ENCODE data around the gene KHDC3L. TPM values are rescaled to one million over a fixed set of nuclear protein-coding genes. Genes with fewer than 3 reads are reported as not detected.

The KHDC3L gene
- total and polyA plus RNA-seq, 2 of the 4 experiments (the other 2 are of a cell fraction) = not detected

GRCh38 chr6:73368675-73369074, 6.2 kb downstream of the KHDC3L start:
- Histone ChIP-seq H3K4me2 (ENCODE audit: low read depth, low read length) (no peak overlapping the region), H2BK20ac (ENCODE audit: low read depth, low read length) (no peak overlapping the region), H3K14ac (replicated peaks; ENCODE audit: low read depth, low read length) (no peak overlapping the region), H2BK120ac (ENCODE audit: low read depth, low read length) (no peak overlapping the region), H3K4ac (ENCODE audit: low read depth, low read length) (no peak overlapping the region), H3K4me3 (ENCODE audit: insufficient read depth, low read depth, low read length) (no peak overlapping the region), H2AFZ (replicated peaks; ENCODE audit: low read length, poor library complexity) (no peak overlapping the region), H3K79me1 (ENCODE audit: low read depth in 1 of 2, low read length in 2 of 2) (no peaks in the 10 kb centered on the region), H3K9me3 (ENCODE audit: control insufficient read depth, insufficient read depth, low read length) (peaks cover 10% of the 10 kb centered on the region), H3K27ac (ENCODE audit: insufficient read depth, low read length) (no peak overlapping the region), H4K5ac (ENCODE audit: low read depth, low read length) (no peak overlapping the region), H3K4me1 (ENCODE audit: control insufficient read depth, insufficient read depth, low read length) (no peaks in the 10 kb centered on the region), H4K8ac (ENCODE audit: low read depth in 2 of 2, low read length in 2 of 2) (no peak overlapping the region), H4K91ac (ENCODE audit: insufficient read depth, low read depth, low read length) (no peak overlapping the region), H4K20me1 (ENCODE audit: insufficient read depth, low read length) (no peaks in the 10 kb centered on the region), H3K36me3 (ENCODE audit: control insufficient read depth, insufficient read depth, low read length) (no peaks in the 10 kb centered on the region), H2AK5ac (ENCODE audit: low read depth, low read length) (no peak overlapping the region), H3K9me1 (ENCODE audit: insufficient read depth, low read length) (no peaks in the 10 kb centered on the region), H3K23ac (ENCODE audit: low read depth, low read length) (no peak overlapping the region), H2AK9ac (replicated peaks; ENCODE audit: low read depth, low read length, poor library complexity) (no peak overlapping the region), H2BK5ac (ENCODE audit: low read depth, low read length, poor library complexity, severe bottlenecking) (no peak overlapping the region), H3K18ac (ENCODE audit: low read depth, low read length) (no peak overlapping the region), H3K9ac (ENCODE audit: low read depth, low read length) (no peak overlapping the region), H2BK15ac (ENCODE audit: low read depth, low read length) (no peak overlapping the region), H3K27me3 (ENCODE audit: control insufficient read depth, insufficient read depth, low read length) (peaks cover 3% of the 10 kb centered on the region), H3K56ac (ENCODE audit: extremely low read depth, insufficient read depth, low read length) (no peak overlapping the region)
- in situ Hi-C loops (cut with MboI; ENCODE audit: low sequenced_read_pairs) (no loop called here), intact Hi-C loops (cut with micrococcal nuclease) (no loop called here), dilution Hi-C loops (cut with HindIII; ENCODE audit: low sequenced_read_pairs, unreplicated experiment) (no loop called here)
- no peak for ATAC-seq (ENCODE audit: low read depth)
- no peak for DNase-seq
- POLR2A ChIA-PET (ENCODE audit: unreplicated experiment) = no interaction called here
- TF ChIP-seq MAZ (IDR thresholded peaks at IDR 0.05; ENCODE audit: borderline replicate concordance, low read depth, low read length) (no peak), SMC3 (IDR thresholded peaks at IDR 0.05; ENCODE audit: low read depth, low read length) (no peak), CHD1 (IDR thresholded peaks at IDR 0.05; ENCODE audit: low read depth, low read length) (no peak), FOS (IDR thresholded peaks at IDR 0.05; ENCODE audit: low read depth, low read length) (no peak), MXI1 (IDR thresholded peaks at IDR 0.05; ENCODE audit: borderline replicate concordance, low read depth, low read length) (no peak), RFX5 (IDR thresholded peaks at IDR 0.05; ENCODE audit: low read depth, low read length) (no peak), MAFK (IDR thresholded peaks at IDR 0.05; ENCODE audit: low read depth, low read length) (no peak), NFE2L2 (IDR thresholded peaks at IDR 0.05; ENCODE audit: low read depth, low read length) (no peak), ELK1 (IDR thresholded peaks at IDR 0.05; ENCODE audit: borderline replicate concordance, low read depth, low read length) (no peak), RCOR1 (IDR thresholded peaks at IDR 0.05; ENCODE audit: insufficient replicate concordance, low read length) (no peak), CEBPB (IDR thresholded peaks at IDR 0.05; ENCODE audit: low read depth, low read length) (no peak), BHLHE40 (IDR thresholded peaks at IDR 0.05; ENCODE audit: low read depth, low read length) (no peak), POLR2A (IDR thresholded peaks at IDR 0.05; ENCODE audit: low read depth, low read length) (no peak), RAD21 (IDR thresholded peaks at IDR 0.05; ENCODE audit: low read length) (no peak)
- TF ChIP-seq, protein P1, sequence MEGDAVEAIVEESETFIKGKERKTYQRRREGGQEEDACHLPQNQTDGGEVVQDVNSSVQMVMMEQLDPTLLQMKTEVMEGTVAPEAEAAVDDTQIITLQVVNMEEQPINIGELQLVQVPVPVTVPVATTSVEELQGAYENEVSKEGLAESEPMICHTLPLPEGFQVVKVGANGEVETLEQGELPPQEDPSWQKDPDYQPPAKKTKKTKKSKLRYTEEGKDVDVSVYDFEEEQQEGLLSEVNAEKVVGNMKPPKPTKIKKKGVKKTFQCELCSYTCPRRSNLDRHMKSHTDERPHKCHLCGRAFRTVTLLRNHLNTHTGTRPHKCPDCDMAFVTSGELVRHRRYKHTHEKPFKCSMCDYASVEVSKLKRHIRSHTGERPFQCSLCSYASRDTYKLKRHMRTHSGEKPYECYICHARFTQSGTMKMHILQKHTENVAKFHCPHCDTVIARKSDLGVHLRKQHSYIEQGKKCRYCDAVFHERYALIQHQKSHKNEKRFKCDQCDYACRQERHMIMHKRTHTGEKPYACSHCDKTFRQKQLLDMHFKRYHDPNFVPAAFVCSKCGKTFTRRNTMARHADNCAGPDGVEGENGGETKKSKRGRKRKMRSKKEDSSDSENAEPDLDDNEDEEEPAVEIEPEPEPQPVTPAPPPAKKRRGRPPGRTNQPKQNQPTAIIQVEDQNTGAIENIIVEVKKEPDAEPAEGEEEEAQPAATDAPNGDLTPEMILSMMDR (conservative IDR thresholded peaks at IDR 0.05; ENCODE audit: low read depth, low read length) = no peak
- TF ChIP-seq, protein P2, sequence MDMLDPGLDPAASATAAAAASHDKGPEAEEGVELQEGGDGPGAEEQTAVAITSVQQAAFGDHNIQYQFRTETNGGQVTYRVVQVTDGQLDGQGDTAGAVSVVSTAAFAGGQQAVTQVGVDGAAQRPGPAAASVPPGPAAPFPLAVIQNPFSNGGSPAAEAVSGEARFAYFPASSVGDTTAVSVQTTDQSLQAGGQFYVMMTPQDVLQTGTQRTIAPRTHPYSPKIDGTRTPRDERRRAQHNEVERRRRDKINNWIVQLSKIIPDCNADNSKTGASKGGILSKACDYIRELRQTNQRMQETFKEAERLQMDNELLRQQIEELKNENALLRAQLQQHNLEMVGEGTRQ (IDR thresholded peaks at IDR 0.05; ENCODE audit: low read depth, low read length) = no peak
- BruUV-seq (replicated peaks) = no TSS peak
- CTCF ChIA-PET = interaction anchor here (0.6 kb wide), 1 partner anchor 13 kb away, joined by 4 read pairs; no protein-coding TSS in a partner anchor
- no CpG with 5 or more reads among the region's 4 CpGs for WGBS, 2 experiments (ENCODE audit: extremely low coverage in 2 of 2, insufficient read length in 1 of 2)
